ENCODE results near the gene CCDC188.

Gene CCDC188

DNA sequence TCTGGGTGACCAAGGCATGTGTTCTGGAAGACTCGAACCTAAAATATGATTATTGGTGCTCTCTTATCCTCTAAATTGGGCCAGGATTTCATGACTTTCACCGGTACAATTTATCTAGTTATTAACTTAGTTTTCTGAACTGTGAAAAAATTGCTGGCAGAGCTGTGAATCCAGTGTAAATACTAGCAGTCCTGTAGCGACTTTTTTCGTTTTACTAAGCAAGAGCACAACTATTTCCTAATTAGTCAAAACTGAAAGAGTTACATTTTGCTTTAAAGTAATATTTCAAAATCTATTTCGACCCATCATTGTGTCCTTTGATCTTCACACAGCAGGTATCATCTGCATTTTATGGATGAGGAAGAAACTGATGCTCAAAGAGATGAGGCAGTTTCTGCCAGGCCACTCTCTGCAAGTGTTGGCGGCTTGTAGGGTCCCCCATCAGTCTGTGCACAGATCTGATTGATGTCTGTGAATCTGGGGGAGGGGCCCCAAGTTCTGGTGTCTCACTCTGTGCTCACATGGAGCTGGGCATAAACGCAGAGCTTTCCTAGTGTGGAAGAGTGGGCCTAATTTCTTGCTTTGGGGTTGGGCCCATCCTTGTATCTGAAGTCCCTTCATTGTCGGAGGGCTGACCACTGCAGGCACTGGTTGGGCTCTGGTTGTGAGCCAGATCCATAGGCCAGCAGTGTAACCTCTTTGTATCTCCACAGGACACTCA, 32.4 kb downstream of the CCDC188 start:
- no peak for DNase-seq (ENCODE audit: low read depth in 2 of 2)

DNA sequence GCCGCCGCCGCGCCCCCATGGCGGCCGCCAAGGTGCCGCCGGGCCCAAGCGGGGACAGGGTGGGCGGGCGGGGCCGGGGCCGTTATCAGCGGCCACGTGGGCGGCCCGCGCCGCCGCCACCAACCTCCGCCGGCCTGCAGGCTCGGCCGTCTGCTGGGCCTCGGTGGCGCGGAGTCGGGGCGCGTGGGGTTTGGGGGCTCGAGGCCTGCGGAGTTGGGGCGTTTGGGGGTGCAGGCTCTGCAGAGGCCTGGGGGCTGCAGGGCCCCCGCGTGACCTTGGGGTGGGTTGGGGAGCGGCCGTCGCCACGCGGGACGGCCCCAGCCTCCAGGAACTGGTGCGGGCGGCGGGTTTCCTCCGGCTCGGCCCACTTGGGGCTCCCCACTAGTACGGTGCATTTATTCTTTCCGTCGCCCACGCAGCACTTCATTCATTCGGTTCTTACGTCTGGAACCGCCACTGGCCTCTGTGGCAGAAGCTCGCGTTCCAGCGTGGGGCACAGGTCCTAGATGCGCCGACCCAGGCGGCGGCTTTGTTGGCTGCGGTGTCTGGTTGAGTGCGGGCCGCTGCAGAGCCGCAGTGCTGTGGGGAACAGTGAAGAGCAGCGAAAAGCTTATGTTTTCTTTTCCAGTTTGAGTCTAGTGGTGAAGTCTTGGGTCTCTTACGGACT, 33.1 kb downstream of the CCDC188 start:
- peak; percentile 78 to 79 for DNase-seq (ENCODE audit: low read depth in 2 of 2)

DNA sequence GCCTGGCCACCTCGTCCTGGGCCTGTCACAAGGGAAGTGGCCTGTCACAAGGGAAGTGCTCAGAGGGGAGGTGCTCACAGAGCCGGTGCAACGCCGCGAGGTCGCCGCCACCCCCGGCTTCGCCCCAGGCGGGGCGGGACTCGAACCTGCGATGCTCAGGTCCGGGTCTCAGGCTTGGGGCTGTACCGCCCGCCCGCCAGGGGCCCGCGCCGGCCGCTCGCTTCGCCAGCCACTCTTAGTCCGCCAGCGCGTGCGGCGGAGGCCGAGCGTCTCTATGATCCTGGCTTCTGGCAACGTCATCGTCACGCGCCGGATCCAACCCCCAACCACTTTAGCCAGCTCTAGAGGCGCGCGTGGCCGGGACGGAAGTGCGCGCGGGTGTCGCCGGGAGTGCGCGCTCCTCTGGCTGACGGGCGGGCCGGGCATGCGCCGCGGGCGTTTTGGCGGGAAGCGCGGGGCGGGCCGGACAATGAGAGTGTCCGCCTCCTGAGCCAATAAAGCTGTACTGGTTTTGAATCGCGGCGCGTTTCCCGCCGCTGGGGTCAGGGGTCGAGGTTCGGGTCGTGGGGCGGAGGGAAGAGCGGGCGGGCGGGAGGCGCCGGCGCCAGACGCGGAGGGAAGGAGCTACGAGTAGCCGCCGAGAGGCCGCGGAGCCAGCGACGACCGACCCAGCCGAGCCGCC, 33.8 kb downstream of the CCDC188 start, which contains the start of gene TRMT2A:
TRMT2A (minus strand) TSS at position 276 of the 682 bp plus-strand sequence. CDS start 320 bp downstream, outside the sequence.
- peak; percentile 94 to 97 for DNase-seq (ENCODE audit: low read depth in 2 of 2)

DNA sequence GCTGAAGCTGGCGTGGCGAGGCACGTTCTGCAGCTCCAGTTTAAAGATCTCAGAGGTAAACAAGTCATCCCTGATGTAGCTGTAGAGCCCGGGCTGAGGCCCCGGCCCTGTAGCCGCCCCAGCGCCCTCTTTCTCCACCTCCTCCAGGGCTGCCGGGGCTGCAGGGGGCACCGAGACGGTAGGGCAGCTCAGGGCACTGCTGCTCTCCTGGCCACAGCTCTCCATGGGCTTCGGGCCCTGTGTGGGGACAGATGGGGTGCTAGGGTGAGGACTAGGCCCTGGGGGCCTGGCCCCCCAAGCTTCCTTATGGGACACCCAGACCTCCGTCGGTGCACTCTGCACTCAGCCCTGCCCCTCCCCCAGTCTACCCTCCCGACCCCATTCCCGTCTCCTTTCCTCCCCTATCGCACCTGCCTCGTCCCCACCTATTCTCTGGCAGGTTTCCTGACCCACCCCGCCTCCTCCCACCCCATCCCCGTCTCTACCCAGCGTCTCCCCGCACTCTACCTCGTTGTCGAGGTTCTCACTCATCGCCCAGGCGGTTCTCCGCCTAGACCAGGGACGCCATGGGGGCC, 34.4 kb downstream of the CCDC188 start:
- no peak for DNase-seq (ENCODE audit: low read depth in 2 of 2)

DNA sequence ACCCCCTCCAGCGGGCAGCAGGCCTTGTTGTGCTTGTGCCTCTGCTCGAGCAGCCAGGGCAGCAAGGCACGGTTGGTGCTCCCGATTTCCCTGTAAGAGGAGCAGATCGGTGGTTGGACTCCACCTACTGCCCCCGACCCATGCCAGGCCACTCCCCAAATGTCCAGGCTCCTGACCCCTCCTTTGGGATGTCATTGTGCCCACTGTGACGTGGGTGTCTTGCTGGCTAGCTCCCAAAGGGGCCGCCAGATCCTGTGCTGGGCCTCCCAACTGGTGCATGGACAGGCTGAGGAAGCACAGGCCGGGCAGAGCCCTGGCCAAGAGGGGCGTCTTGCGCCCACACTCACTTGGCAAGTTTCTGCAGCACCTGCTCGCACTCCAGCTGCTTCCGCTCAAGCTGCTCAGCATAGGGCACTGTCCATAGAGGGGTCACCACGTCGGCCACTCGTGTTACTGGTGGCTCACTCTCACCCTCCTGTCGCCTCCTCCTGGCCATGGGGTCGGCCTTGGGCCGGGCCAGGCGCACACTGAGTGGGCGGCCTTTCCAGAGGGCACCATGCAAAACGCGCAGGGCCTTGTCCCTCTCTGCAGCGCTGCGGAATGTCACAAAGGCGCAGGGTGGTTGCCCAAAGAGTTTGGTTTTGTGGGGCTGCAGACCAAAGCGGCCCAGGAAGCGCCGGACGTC, 35.0 kb downstream of the CCDC188 start, which contains the start of gene RANBP1:
RANBP1 (plus strand) TSS at position 414 of the 685 bp plus-strand sequence; CDS start at position 495, 81 bp downstream.
- DNase-seq (ENCODE audit: low read depth in 2 of 2) = no peak

DNA sequence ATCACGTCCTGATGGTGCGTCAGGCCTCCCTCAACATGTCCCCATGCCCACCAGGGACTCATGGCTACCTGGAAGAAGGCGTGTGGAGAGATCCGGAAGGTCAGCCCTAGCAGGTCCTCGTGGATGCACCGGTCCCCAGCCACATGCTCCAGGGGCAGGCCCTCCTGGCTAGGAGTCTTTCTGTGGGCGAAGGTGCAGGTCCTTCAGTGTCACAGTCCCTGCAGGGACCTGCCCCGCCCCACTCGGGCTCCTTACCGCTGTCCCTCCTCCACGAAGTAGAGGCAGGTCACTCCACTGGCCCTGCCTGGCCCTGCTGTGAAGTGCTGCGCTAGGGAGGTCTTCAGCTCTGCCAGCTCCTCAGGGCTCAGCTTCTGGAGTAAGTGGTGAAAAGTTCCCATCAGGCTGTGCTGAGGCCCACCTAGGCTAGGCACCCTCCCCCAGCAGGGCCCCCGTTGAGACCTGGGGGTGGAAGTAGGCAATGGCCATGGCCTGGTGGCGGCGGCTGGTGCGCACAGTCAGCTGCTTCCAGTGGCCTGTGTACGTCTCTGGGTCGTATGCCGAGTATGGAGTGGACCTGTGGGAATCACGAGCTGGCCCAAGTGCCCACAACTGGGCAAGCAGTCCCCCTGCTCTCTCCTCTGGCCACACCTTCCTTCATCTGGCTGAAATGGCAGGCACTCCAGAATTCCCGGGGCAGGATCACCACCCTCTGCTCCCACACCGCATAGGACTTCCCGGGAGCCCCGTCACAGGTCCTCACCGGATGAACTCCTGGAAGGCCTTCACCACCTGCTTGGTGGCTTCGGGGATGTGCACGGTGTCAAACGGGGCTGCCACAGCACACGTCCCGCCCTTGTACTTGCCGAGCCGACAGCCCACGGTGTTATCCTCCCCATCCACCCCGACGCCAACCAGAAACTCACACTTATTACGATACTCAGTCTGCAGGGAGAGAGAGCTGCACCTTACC, 36.1 kb downstream of the CCDC188 start:
- no peak for DNase-seq (ENCODE audit: low read depth in 2 of 2)

DNA sequence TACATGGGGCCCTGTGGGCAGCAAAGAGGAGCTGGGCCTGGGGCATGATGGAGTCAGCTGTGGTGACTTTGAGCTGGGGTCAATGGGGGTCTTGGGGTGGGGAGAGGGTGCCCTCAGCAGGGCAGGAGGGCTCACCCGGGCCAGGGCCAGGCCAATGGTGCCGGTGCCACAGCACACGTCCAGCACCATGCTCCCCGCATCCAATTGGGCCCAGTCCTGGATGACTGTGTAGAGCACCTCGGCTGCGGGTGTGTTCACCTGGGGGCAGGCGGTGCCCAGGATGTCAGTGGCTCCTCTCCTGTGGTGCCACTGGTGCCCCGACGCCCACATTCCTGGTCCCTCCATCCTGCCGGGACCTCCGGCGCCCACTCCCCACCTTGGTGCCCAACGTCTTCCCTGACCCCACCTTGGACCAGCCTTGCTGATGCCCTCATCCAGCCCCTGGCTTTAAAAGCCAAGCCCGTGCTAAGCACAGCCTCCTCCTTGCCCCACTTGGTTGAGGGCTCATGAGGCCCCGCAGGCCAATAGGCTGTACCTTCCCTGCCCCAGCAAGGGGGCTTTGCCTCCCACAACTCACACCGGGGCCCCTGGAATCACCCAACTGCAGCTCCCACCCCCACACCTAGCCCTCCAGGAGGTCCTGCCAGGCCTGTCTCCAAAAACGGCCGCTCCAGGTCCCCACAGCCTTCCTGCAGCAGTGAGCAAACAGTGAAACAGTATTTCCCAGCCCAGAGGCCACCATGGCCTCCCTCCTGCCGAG, 37.1 kb downstream of the CCDC188 start:
- no peak for DNase-seq (ENCODE audit: low read depth in 2 of 2)

DNA sequence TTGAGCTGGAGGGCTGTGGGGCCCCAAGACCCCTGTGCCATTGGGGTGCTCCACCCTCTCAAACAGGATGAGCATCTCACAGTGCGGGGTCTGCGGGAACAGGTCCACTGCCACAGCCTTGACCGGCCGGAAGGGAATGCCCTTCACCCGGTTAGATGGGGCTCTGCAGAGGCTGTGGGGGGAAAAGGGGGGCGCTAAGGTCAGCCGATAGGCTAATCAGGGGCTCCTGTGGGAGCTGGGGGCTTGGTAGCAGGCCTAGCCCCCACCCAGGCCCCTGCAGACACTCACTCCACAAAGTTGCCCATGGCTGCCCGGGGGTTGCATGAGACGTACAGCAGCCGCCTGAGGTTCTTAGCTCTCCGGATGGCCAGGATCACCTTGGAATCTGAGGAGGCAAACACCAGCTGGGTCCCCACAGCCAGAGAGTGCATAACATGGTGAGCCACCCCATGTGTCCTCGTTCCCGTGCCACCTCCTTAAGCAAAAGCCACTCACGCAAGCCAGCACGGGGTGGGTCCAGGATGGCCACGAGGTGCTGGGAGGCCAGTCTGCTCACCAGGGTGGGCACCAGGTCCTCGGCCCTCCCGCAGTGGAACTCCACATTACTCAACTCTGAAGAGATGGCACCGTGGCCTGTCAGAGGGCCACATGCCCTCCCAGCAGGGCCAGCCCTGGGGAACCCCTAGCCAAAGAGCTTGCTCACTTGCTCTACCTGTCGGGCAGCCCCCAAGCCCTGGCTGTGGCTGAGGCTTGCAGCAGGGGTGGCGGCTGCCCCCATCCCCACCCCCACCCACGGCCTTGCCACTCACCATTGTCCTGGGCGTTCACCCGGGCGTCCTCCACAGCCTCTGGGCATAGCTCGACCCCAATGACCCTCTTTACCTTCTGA, 38.0 kb downstream of the CCDC188 start:
- DNase-seq (ENCODE audit: low read depth in 2 of 2) = no peak

DNA sequence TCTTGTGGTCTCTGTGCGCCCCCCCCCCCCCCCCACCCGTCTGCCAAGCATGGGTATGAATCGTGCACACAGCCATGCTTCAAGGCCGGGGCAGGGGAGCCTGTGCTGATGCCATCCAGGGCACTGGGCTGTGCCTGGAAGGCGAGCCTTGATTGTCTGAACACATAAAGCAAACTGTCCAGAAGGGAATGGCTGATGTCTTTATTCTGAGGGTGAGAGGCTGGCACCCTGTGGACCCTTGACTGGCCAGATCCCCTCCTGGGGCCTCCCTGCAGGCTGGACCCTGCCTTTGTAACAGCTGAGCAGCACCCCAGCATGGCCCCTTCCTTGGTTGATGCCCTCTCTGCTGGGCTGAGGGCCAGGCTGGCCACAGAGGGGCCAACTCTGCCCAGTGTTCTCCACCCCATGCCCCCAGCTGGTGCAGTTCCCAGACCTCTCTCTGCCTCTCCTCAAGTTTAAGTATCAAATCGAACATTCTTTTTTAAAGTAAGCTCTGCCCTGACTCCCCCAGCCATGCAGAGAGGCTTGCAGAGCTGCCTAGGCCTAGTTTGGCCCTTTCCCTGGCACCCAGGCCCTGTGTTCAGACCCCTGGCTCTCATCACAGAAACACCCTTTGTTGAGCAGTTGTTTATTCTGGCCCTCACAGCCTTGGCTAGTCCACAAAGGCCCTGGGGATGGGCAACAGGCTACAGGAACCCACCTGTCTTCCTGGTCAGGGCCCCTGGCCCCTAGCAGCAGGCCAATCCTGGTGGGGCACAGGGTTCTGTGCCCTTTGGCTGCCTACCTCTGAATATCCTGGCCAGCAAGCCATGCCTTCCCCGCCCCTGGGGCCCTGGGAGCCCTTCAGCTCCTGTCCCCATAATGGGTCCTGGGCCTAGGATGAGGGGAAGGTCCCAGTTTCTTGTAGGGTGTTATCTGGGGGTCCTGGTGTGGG, 38.9 kb downstream of the CCDC188 start:
- DNase-seq (ENCODE audit: low read depth in 2 of 2) = no peak

DNA sequence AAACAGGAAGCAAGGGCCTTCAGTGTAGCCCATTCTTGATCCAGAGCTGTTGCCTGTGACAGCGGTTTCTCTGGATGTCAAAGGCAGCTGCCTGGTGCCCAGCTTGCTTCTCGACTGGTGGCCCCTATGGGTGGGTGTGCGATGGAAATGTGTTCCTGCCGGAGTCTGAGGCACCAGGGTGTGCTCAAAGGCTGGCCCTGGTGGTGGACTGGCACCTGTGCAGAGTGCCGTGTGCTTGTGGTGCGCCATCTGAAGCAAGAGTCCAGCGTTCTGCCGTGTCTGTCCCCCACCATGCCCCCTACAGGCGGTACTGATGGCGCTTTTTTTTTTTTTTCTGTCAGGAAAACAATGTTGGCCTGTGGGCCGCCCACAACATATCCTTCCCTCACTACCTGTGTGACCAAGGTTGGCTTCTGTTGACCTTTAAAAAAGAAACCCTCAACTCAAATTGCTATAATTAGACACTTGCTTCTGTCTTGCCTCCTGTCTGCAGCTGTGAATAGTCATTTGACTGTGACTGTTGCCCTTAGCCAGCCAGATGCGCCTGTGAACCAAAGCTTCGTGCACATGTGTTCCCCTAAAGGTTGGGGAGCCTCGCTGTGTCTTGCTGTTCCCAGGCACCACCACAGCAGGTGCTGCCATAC, 39.7 kb downstream of the CCDC188 start:
- DNase-seq (ENCODE audit: low read depth in 2 of 2) = no peak

DNA sequence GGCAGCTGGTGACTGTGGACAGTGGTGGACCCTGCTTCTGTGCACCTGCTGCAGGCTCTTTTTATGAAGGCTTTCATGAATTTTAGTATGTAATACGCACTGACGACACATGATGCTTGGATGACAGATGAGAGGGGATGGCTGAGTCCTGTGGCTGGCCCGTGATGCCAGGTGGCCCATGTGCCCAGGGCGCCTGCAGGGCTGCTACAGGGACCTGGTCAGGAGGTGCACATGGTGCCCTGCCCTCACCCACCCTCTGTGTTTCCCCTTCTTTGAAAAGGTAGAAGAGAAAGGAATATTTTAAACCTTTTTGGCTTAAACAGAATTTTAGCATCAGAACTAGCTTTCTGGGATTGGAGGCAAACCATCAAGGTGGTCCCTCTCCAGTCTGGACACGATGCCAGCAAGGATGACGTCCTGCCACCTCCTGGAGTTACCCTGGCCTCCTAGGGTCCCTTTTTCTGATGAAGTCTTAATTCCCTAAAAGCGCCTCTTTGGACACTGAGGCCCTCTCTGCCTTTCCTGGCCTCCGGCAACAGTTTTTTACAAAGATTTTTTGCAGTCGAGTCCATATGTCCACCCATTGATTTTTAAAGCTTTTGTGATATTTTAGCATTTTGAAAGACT, 40.4 kb downstream of the CCDC188 start:
- DNase-seq (ENCODE audit: low read depth in 2 of 2) = no peak

DNA sequence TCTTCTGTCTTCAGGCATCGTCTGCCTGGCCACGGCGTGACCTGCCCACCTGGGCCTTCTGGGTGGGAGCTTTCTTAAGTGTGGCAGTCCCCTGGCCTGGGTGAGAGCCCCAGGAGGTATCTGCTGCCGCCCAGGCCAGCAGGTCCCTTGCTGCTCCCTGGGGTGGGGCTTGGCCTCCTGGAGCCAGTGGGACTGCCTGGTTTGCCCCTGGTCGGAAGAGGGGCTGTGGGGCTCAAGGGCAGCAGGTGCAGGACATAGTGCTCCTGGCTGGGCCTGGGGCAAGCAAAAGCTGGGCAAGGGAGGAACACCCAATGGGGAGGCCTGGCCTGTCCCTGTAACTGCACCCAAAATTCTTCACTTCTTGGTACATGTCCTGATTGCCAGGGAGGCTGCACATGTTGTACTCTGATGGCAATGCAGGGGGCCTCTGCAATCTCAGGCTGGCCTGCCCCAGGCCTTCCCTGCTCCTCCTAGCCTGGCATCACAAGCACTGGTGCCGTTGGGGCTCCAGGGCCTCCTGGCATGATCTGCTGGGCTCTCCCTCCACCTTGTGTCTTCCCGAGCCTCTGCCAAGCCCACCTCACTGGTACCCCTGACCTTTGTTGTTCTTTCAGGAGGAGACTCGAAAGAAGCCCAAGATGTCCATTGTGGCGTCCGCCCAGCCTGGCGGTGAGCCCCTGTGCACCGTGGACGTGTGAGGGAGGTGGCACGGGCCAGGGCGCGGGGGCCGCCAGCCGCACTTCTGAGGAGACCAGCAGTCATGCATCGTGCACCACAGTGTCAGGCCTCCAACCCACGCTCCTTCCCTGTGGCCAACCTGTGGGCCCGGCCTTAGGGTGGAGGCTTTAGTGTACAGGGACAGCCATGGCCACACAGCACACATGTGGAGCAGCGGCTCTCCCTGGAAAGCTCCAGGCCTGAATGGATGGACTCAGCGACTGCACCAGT, 41.2 kb downstream of the CCDC188 start:
- no peak for DNase-seq (ENCODE audit: low read depth in 2 of 2)

DNA sequence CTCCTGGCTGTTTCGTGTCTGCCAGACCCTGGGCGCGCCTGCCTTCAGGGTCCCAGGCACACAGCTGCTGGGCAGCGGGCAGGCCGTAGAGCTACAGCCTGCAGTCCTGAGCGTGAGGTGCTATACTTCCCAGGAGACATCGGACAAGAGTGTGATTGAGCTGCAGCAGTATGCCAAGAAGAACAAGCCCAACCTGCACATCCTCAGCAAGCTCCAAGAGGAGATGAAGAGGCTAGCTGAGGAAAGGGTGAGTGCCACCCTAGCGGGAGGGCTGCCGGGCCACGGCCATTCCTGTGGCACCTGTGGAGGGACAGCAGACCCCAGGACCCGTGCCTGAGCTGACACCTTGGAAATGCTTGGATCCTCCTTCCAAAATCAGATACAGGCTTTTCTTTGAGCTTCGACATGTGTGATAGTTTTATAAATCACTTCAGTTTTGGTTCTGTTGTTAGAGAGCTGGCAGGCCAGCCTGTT, 42.1 kb downstream of the CCDC188 start:
- no peak for DNase-seq (ENCODE audit: low read depth in 2 of 2)

DNA sequence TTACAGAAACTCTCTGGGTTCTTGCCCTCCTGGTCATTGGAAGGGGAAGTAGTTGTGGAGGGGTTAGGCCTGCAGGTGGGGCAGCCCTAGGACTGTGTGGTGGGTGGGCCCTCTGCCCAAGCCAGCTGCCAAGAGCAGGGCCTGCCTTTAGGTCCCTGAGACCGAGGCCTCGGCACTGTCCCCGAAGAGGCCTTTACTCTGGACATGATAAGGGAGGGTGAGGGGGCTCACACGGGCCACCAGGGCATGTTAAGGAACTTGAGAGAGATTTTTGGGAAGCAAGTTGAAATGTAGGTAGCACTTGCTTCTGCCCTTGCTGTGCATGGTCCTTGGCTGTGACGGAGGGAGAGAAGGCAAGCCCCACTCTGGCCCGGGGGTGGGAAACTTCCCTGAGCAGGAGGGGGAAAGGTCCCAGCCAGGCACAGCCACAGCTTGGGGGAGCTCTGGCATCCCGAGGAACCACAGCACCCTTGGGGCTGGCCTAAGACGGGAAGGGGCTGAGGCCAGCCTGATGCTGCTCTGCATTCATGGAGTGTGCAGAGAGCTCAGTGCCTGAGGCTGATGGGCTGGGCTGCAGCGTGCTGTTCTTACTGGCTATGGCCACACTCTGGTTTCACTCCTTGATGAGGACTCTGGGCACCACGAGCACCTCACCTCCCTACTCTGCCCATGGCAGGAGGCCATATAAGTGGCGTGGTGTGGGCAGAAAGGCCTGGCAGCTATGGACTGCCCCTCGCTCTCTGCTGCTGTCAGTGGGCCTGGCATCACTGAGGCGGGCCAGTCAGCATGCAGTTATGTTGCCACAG, 42.7 kb downstream of the CCDC188 start:
- DNase-seq (ENCODE audit: low read depth in 2 of 2) = no peak

Measured in stimulated activated CD4-positive, alpha-beta T cell treated with anti-CD3 and anti-CD28 coated beads, Interleukin-4, amount 100 ng/mL, for 48 hours (primary cell).